Measurements from ENCODE around the gene HTR3B.

Gene HTR3B

GRCh38 chr11:113989916-113990315 is 85.3 kb downstream of the HTR3B start:
- DNase-seq (ENCODE audit: low spot score) = no peak
- CTCF ChIA-PET = no interaction called here
- H3K27ac ChIP-seq = no peak overlapping the region
- TF ChIP-seq CTCF (conservative IDR thresholded peaks at IDR 0.05; ENCODE audit: low read depth) = no peak
- POLR2A ChIA-PET (ENCODE audit: low non-redundant PET) = no interaction called here

- peak; percentile 51 for DNase-seq (ENCODE audit: low spot score)
- ChIA-PET POLR2A (ENCODE audit: low non-redundant PET) (no interaction called here), CTCF (interaction anchor here (6.2 kb wide), 1 partner anchor 270 kb away, joined by 95 read pairs; no protein-coding TSS in a partner anchor)
These were observed 86.6 kb downstream of the HTR3B start for GRCh38 chr11:113991170-113991569.

GRCh38 chr11:113991718-113992458 is 87.3 kb downstream of the HTR3B start:
- POLR2A ChIA-PET (ENCODE audit: low non-redundant PET) = no interaction called here
- no peak overlapping the region for H3K27ac ChIP-seq
- TF ChIP-seq CTCF (conservative IDR thresholded peaks at IDR 0.05; ENCODE audit: low read depth) = no peak
- CTCF ChIA-PET = interaction anchor here (6.2 kb wide), 1 partner anchor 269 kb away, joined by 95 read pairs; no protein-coding TSS in a partner anchor
- DNase-seq (ENCODE audit: low spot score) = no peak

More at GRCh38 chr11:113991170-113991569, 86.6 kb downstream of the HTR3B start:
- no peak for TF ChIP-seq CTCF (conservative IDR thresholded peaks at IDR 0.05; ENCODE audit: low read depth)
- no peak overlapping the region for H3K27ac ChIP-seq

GRCh38 chr11:113992459-113993110 is 88.0 kb downstream of the HTR3B start:
- POLR2A ChIA-PET (ENCODE audit: low non-redundant PET) = no interaction called here
- no peak for TF ChIP-seq CTCF (conservative IDR thresholded peaks at IDR 0.05; ENCODE audit: low read depth)
- no peak overlapping the region for H3K27ac ChIP-seq
- CTCF ChIA-PET = interaction anchor here (0.6 to 6.2 kb wide), 3 partner anchors 62 to 450 kb away, joined by 3 to 95 read pairs (median 3); no protein-coding TSS in a partner anchor
- no peak for DNase-seq (ENCODE audit: low spot score)

- CTCF ChIA-PET = interaction anchor here (0.6 to 6.2 kb wide), 11 partner anchors 11 to 272 kb away, joined by 3 to 95 read pairs (median 4); no protein-coding TSS in a partner anchor
- no peak overlapping the region for H3K27ac ChIP-seq
- POLR2A ChIA-PET (ENCODE audit: low non-redundant PET) = no interaction called here
- peak; percentile 62 for TF ChIP-seq CTCF (conservative IDR thresholded peaks at IDR 0.05; ENCODE audit: low read depth)
- peak; percentile 50 for DNase-seq (ENCODE audit: low spot score)
These were observed 89.7 kb downstream of the HTR3B start for GRCh38 chr11:113994077-113994954.

Measured in RWPE1 (cell line).